Heart left ventricle (tissue), 16 donors: ENCODE results near the gene ZNF468. TPM values are rescaled to one million over a fixed set of nuclear protein-coding genes. Genes with fewer than 3 reads are reported as not detected.
A peak's percentile ranks its signal among the peaks of the same experiment; 100 is the strongest.
"Not testable (repeated sequence)": the region's sequence is repeated elsewhere in the genome, so short reads cannot be mapped to it uniquely, and the experiment has no call there.

Experiments
- ATAC-seq, 4 donors: fragments of 200-7000 bp; cut with Tn5 transposase; one replicate each; pipeline ENCODE4 v1.9.1; 2020 to 2022; ENCODE audit warnings: moderate library complexity in 4 of 4, mild to moderate bottlenecking in 3 of 4, moderate number of reproducible peaks in 1 of 4
- DNase-seq, 5 donors: peaks; one replicate each; pipeline ENCODE4 v3.0.0-alpha.2; 2020
- H3K27ac ChIP-seq, 12 donors: fragments of 200-600 bp; sonication (generic) in 4 of 12; one replicate each; pipeline versions ENCODE4 v1.5.0 to v1.8.0; 2016 to 2022; ENCODE audit warnings: mild to moderate bottlenecking in 2 of 12
- H3K27me3 ChIP-seq, 9 donors: fragments of 200-600 bp; sonication (generic) in 2 of 9; one replicate each; pipeline versions ENCODE4 v1.5.1 to v1.8.0; 2016 to 2022; ENCODE audit warnings: mild to moderate bottlenecking in 3 of 9
- H3K36me3 ChIP-seq, 9 donors: fragments of 200-600 bp; sonication (generic) in 2 of 9; one replicate each; pipeline versions ENCODE4 v1.5.0 to v1.8.0; 2018 to 2022; ENCODE audit warnings: mild to moderate bottlenecking in 2 of 9
- H3K4me1 ChIP-seq, 12 donors: fragments of 200-600 bp; sonication (generic) in 4 of 12; one replicate each; pipeline versions ENCODE4 v1.5.0 to v1.8.0; 2016 to 2022; ENCODE audit warnings: mild to moderate bottlenecking in 3 of 12
- H3K4me3 ChIP-seq, 12 donors: fragments of 200-600 bp; sonication (generic) in 4 of 12; one replicate each; pipeline versions ENCODE4 v1.5.0 to v1.8.0; 2017 to 2022; ENCODE audit warnings: mild to moderate bottlenecking in 9 of 12, moderate library complexity in 4 of 12
- H3K9me3 ChIP-seq, 12 donors: fragments of 200-600 bp; sonication (generic) in 4 of 12; one replicate each; pipeline versions ENCODE4 v1.5.0 to v1.8.0; 2016 to 2022; ENCODE audit warnings: mild to moderate bottlenecking in 1 of 12
- POLR2A ChIP-seq, 2 donors: fragments of 450-650 bp; IDR thresholded peaks; one replicate each; pipeline ENCODE4 v1.6.1; 2017; ENCODE audit warnings: antibody characterized with exemption in 2 of 2, mild to moderate bottlenecking in 2 of 2, moderate library complexity in 2 of 2
- WGBS, 4 donors: extraction: QIAGEN DNeasy Blood & Tissue Kit in 2 of 4; methylation state at CpG; one replicate each; pipeline versions ENCODE4 v1.1.5 to v1.1.7; 2013 to 2018; 5-methylcytosine and 5-hydroxymethylcytosine counted together
- intact Hi-C, 10 donors: fragments of 100-400 bp; cut with DNase I; formaldehyde crosslinking; loops; one replicate each; pipeline versions ENCODE4 v1.11.1 to v1.14.2; 2022
- long read RNA-seq, 3 donors: library from polyadenylated mRNA; unstranded; transcript quantifications; one replicate each; pipeline ENCODE4 v2.0.0, GENCODE V29; 2020 to 2021
- polyA plus RNA-seq, 2 donors: library from polyadenylated mRNA; stranded (reverse); fragments of 200-250 nt; gene quantifications; one replicate each; pipeline ENCODE4 v1.2.3, GENCODE V29; 2013
- total RNA-seq, 9 donors: library from RNA; depleted of rRNA in 2 of 9; stranded (reverse); fragments of >200 nt in 2 of 9; fragmentation: NEBNext Ultra II Directional in 3 of 9; extraction: Animal tissue kit (Norgen Biotek cat#: 25700) in 3 of 9; gene quantifications; one replicate each; pipeline versions ENCODE4 v1.1.0 to v1.2.4, GENCODE V29; 2016 to 2023
- TF ChIP-seq, protein P1 (sequence below), 12 donors: fragments of 200-600 bp; sonication (generic) in 4 of 12; IDR thresholded peaks; one replicate each; pipeline versions ENCODE4 v1.5.0 to v1.8.0; 2018 to 2022; ENCODE audit warnings: antibody characterized with exemption in 12 of 12, mild to moderate bottlenecking in 5 of 12
- donor health status: ischemic (EF 13 %, LVEDD 7.1; RV severe dilation, severe dysfunction).
- donor health status: healthy with polysubstance abuse.
- donor health status: DM: no; HTN: yes; CAD: no.
- donor health status: DM: no; HTN: no; CAD: no.
- donor health status: ischemic (EF 25% LVEDD 6.9; RV normal size, moderate dysfunction).
- donor health status: ischemic (EF 25% LVEDD 5.7; RV mildly dilated, moderate dysfunction).
- donor health status: healthy.
- donor health status: DM: yes; HTN: yes; CAD: no.
- donor health status: ischemic (EF 35%, LVEDD 5.7; RV mildly dilated, moderate dysfunction).
- donor health status: nonischemic (EF 11% LVEDD 7.7; RV severe dilation, severe dysfunction).
- donor health status: DM: yes; HTN: yes; CAD: no.
- donor health status: PGD.
- donor health status: ischemic (EF 29% LVEDD 5.4; RV normal size, mild dysfunction).
- donor health status: nonischemic (EF 23%, LVEDD 6.1; RV moderate dilation, normal function).

The ZNF468 gene
- total RNA-seq (10 to 100 TPM in 3 of 9 donors, 1 to 10 TPM in 6; 6.6 to 14.9 (median 8.4) TPM), polyA plus RNA-seq (1 to 10 TPM; 5.8 to 9.5 TPM)
- long read RNA-seq, donor 1, full-length matches to known transcripts: 6 of 7 reads
- long read RNA-seq, donor 1, partial matches to known transcripts: 0 of 7 reads
- long read RNA-seq, donor 1, other reads (novel, unspliced or antisense): 1 of 7 reads
- long read RNA-seq, donor 2, full-length matches to known transcripts: 13 of 18 reads
- long read RNA-seq, donor 2, partial matches to known transcripts: 0 of 18 reads
- long read RNA-seq, donor 2, other reads (novel, unspliced or antisense): 5 of 18 reads
- long read RNA-seq, donor 3, full-length matches to known transcripts: 13 of 14 reads
- long read RNA-seq, donor 3, partial matches to known transcripts: 0 of 14 reads
- long read RNA-seq, donor 3, other reads (novel, unspliced or antisense): 1 of 14 reads

DNA sequence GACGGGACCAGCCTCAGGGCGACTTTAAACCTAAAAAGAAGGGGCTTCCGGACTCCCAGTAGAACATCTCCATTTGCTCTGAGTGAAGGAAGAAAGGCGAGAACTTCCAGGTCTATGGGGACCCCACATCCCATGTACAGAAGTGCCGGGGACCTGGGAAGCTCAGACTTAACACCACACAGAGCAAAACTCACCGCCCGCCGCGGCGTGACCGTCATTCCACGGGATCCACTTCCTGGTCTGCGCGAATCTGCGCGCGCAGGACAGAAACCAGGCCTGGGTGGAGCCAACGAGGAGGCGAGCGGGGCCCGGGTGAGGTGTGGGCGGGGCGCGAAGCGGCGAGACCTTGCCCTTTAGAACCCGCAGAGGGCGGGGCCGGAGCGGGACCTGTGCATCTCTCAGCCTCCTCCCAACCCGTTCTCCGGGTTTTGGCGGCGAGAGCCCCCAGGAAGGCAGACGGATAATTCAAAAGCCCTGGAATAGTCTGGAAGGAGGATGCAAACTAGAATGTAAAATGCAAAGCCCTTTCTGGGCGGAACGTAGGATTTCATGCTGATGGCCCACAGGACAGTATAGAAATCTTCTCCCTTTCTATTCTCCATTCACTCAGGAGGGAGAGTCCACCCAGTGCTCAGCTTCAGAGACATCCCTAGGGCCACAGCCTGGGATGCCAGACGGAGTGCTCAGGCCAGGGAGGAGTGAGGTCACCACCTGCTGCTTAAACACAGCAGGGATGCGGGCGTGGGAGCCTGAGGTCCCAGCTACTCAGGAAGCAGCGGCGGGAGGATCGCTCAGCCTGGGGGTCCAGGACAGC, at the start of gene ZNF468:
Gene ZNF468 (minus strand): TSS at position 242 of the 814 bp plus-strand sequence. CDS start 3,347 bp downstream, outside the sequence.
- ATAC-seq: peak; percentile 100
- intact Hi-C loops: loop anchor here in 4 of 10 donors (2.0 to 5.0 kb wide), 3 partner anchors 35 to 40 kb away; partner anchors contain the start of genes ZNF28 (in 3 of the 4) and ZNF320 (in 2 of the 4)
- peak in 1 of 2 donors; percentile 56 for TF ChIP-seq POLR2A (IDR thresholded peaks at IDR 0.05)
- TF ChIP-seq, protein P1, sequence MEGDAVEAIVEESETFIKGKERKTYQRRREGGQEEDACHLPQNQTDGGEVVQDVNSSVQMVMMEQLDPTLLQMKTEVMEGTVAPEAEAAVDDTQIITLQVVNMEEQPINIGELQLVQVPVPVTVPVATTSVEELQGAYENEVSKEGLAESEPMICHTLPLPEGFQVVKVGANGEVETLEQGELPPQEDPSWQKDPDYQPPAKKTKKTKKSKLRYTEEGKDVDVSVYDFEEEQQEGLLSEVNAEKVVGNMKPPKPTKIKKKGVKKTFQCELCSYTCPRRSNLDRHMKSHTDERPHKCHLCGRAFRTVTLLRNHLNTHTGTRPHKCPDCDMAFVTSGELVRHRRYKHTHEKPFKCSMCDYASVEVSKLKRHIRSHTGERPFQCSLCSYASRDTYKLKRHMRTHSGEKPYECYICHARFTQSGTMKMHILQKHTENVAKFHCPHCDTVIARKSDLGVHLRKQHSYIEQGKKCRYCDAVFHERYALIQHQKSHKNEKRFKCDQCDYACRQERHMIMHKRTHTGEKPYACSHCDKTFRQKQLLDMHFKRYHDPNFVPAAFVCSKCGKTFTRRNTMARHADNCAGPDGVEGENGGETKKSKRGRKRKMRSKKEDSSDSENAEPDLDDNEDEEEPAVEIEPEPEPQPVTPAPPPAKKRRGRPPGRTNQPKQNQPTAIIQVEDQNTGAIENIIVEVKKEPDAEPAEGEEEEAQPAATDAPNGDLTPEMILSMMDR (IDR thresholded peaks at IDR 0.05): peak in 3 of 12 donors; percentile 15 to 29 (median 24)
- 2 to 5% (median 3%) methylated on average over 29 to 43 of the region's 43 CpGs for WGBS, 4 donors
- H3K27me3 ChIP-seq, H3K9me3 ChIP-seq, H3K4me1 ChIP-seq: not testable (repeated sequence)
- Histone ChIP-seq H3K27ac (peak within 1 kb of the TSS in 11 of 12 donors; percentile 45 to 79 (median 64)), H3K36me3 (peaks cover 0 to 18% (median 15%) of the 10 kb centered on the region in 9 donors), H3K4me3 (peak within 1 kb of the TSS; percentile 64 to 97 (median 73))
- peak; percentile 65 to 92 (median 76) for DNase-seq

DNA sequence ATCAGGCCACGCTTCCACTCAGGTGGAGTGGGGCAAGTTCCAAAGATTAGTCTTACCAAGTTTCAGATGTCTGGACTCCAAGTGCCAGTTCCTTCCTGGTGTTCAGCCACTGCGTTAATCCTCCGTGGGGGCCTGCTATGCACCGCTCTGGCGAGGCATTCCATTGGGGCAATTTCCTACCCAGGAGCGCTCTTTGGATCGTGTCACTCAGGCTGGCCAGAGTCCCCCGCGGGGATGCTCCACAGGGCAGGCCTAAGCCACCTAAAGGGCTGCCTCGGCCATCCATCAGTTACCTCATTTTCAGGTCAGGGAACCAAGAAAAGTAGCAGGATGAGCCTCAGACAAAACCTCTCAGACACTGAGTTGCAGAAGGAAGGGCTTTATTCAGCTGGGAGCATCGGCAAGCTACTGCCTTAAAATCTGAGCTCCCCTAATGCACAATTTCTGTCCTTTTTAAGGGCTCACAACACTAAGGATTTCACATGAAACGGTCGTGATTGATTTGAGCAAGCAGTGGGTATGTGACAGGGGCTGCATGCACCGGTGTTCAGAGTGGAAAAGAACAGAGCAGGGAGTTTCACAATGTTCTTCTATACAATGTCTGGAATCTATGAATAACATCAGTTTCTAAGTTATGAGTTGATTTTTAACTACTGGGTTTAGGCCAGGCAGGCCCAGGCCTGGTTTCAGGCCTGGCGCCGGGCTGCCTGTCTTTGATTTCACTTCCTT, 46.8 kb upstream of the ZNF468 start:
- ATAC-seq, intact Hi-C loops, H3K27ac ChIP-seq, H3K4me3 ChIP-seq, H3K4me1 ChIP-seq, DNase-seq, H3K27me3 ChIP-seq: not testable (repeated sequence)
- peaks cover 0 to 23% (median 0%) of the 10 kb centered on the region in 12 donors for H3K9me3 ChIP-seq
- 89 to 94% (median 91%) methylated on average over 16 of the region's 16 CpGs for WGBS, 4 donors
- peaks cover 0 to 24% (median 17%) of the 10 kb centered on the region in 9 donors for H3K36me3 ChIP-seq

DNA sequence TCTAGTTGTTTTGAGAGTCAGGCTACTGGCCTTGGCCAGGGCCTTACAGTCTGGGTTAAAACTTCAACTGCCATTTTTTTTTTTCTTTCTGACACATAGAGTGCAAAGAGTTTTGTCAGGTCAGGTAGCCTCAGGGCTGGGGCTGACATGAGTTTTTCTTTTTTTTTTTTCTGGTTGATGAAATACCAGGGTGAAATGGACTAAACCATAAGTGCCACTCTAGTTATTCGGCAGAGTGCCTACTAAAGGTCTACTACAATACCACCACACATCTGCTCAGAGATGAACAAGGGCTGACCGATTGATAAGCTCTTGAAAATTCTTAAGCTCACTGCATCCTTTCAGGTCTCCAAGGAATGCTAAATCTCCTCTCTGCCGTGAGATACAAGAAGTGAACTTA, 44.4 kb upstream of the ZNF468 start:
- intact Hi-C loops: no loop called here
- DNase-seq: no peak
- peaks cover 0 to 9% (median 4%) of the 10 kb centered on the region in 12 donors for H3K4me1 ChIP-seq
- no peak overlapping the region for H3K27ac ChIP-seq
- H3K27me3 ChIP-seq: no peaks in the 10 kb centered on the region
- H3K4me3 ChIP-seq: no peak overlapping the region
- H3K9me3 ChIP-seq: peaks cover 0 to 12% (median 0%) of the 10 kb centered on the region in 12 donors
- WGBS, 4 donors: 67 to 85% (median 79%) methylated on average over 3 of the region's 3 CpGs
- ATAC-seq: no peak
- peaks cover 0 to 10% (median 3%) of the 10 kb centered on the region in 9 donors for H3K36me3 ChIP-seq
- TF ChIP-seq POLR2A (IDR thresholded peaks at IDR 0.05): no peak
- TF ChIP-seq, protein P1 (IDR thresholded peaks at IDR 0.05): no peak

DNA sequence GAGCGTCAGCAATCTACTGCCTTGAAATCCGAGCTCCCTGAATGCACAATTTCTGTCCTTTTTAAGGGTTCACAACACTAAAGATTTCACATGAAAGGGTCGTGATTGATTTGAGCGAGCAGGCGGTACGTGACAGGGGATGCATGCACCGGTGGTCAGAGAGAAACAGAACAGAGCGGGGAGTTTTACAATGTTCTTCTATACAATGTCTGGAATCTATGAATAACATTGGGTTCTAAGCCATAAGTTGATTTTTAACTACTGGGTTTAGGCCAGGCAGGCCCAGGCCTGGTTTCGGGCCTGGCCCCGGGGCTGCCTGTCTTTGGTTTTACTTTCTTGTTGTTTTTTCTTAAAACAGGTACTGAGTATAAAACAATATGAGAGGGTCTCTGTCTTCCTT, 41.2 kb upstream of the ZNF468 start:
- WGBS, 4 donors: 94 to 97% (median 96%) methylated on average over 10 of the region's 10 CpGs

More for the DNA sequence above, 41.2 kb upstream of the ZNF468 start:
- H3K4me3 ChIP-seq, ATAC-seq, H3K27me3 ChIP-seq, H3K9me3 ChIP-seq, DNase-seq: not testable (repeated sequence)
- H3K36me3 ChIP-seq: peaks cover 0 to 15% (median 5%) of the 10 kb centered on the region in 9 donors
- H3K27ac ChIP-seq: peak overlapping the region in 1 of 12 donors; percentile 88
- intact Hi-C loops: loop anchor here in 2 of 10 donors (5.0 kb wide), 1 partner anchor 41 kb away; the partner anchor contains the start of gene ZNF468 (in 2 of the 2)
- H3K4me1 ChIP-seq: peaks cover 0 to 20% (median 11%) of the 10 kb centered on the region in 12 donors
